Tibial artery (tissue), 4 donors: Measurements from ENCODE around the gene COX14.
"Not testable (repeated sequence)": the region's sequence is repeated elsewhere in the genome, so short reads cannot be mapped to it uniquely, and the experiment has no call there.

Experiments
- DNase-seq, 2 donors: peaks; one replicate each; pipeline ENCODE4 v3.0.0-alpha.2; 2019
- H3K27ac ChIP-seq, 2 donors: fragments of 200-600 bp; sonication (generic) in 1 of 2; 1 replicate in 1 of 2; 2 replicates in 1 of 2; pipeline ENCODE4 v1.5.1; 2018 to 2019; ENCODE audit warnings: mild to moderate bottlenecking in 1 of 2
- H3K27me3 ChIP-seq, 2 donors: fragments of 200-600 bp; sonication (generic) in 1 of 2; one replicate each; pipeline versions ENCODE4 v1.5.1 to v1.6.0; 2016 to 2019
- H3K36me3 ChIP-seq, 3 donors: fragments of 200-600 bp; sonication (generic) in 2 of 3; one replicate each; pipeline ENCODE4 v1.5.1; 2016 to 2019; ENCODE audit warnings: mild to moderate bottlenecking in 2 of 3
- H3K4me1 ChIP-seq, 4 donors: fragments of 200-600 bp; sonication (generic) in 2 of 4; 1 replicate in 3 of 4; 2 replicates in 1 of 4; pipeline ENCODE4 v1.5.1; 2016 to 2019
- H3K4me3 ChIP-seq, 2 donors: fragments of 200-600 bp; sonication (generic) in 1 of 2; 1 replicate in 1 of 2; 2 replicates in 1 of 2; pipeline ENCODE4 v1.5.1; 2018 to 2019; ENCODE audit warnings: mild to moderate bottlenecking in 2 of 2
- H3K9me3 ChIP-seq, 3 donors: fragments of 200-600 bp; sonication (generic) in 1 of 3; one replicate each; pipeline ENCODE4 v1.5.1; 2016 to 2019
- intact Hi-C: fragments of 100-400 bp; cut with DNase I; formaldehyde crosslinking; loops from one replicate; pipeline ENCODE4 v1.15.0; 2023; ENCODE audit warnings: low total_unique reads
- TF ChIP-seq, protein P1 (sequence below), 2 experiments: fragments of 200-600 bp in 1 of 2; fragments of 450-650 bp in 1 of 2; IDR thresholded peaks; one replicate each; pipeline ENCODE4 v1.5.1; 2017 to 2019; ENCODE audit warnings: antibody characterized with exemption in 2 of 2, mild to moderate bottlenecking in 1 of 2, moderate library complexity in 1 of 2

Gene COX14

GRCh38 chr12:50149311-50149710 lies 37.3 kb downstream of the COX14 start:
- no peaks in the 10 kb centered on the region for H3K9me3 ChIP-seq
- H3K27ac ChIP-seq, result no peak overlapping the region
- no peak for DNase-seq
- no peak overlapping the region for H3K4me3 ChIP-seq
- H3K36me3 ChIP-seq, result peaks cover 3 to 5% (median 4%) of the 10 kb centered on the region in 3 donors
- peaks cover 0 to 14% (median 5%) of the 10 kb centered on the region in 4 donors for H3K4me1 ChIP-seq
- TF ChIP-seq, protein P1, sequence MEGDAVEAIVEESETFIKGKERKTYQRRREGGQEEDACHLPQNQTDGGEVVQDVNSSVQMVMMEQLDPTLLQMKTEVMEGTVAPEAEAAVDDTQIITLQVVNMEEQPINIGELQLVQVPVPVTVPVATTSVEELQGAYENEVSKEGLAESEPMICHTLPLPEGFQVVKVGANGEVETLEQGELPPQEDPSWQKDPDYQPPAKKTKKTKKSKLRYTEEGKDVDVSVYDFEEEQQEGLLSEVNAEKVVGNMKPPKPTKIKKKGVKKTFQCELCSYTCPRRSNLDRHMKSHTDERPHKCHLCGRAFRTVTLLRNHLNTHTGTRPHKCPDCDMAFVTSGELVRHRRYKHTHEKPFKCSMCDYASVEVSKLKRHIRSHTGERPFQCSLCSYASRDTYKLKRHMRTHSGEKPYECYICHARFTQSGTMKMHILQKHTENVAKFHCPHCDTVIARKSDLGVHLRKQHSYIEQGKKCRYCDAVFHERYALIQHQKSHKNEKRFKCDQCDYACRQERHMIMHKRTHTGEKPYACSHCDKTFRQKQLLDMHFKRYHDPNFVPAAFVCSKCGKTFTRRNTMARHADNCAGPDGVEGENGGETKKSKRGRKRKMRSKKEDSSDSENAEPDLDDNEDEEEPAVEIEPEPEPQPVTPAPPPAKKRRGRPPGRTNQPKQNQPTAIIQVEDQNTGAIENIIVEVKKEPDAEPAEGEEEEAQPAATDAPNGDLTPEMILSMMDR (IDR thresholded peaks at IDR 0.05), result no peak
- H3K27me3 ChIP-seq, result no peaks in the 10 kb centered on the region
- intact Hi-C loops, result no loop called here

DNA sequence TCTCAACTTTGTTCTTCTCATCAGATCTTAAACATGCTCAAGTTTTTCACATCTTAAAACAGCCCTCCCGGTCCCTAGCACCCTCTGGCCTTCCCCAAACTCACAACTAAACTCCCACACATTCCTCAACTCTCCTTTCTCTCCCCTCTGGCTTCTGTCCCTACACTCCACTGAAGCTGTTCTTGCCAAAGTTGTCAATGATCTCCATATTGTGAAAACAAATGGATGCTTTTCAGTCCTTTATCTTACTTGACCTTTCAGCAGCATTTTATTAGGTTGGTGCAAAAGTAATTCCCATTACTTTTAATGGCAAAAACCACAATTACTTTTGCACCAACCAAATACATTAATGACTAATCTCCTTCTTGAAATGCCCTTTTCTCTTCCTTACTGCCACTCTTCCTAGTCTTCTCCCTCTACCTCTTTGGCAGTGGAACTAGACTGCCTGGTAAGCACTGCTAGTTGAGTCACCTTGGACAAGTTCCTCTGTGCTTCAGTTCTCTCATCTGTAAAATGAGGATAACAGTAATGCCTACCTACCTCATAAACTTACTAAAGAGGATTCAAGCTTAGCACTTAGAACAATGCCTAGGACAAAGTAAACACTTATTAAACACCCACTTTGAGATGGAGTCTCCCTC lies 39.1 kb downstream of the COX14 start:
- Histone ChIP-seq H3K4me3 (no peak overlapping the region), H3K27ac (no peak overlapping the region), H3K27me3 (no peaks in the 10 kb centered on the region), H3K9me3 (no peaks in the 10 kb centered on the region), H3K36me3 (peaks cover 3 to 5% (median 4%) of the 10 kb centered on the region in 3 donors), H3K4me1 (peaks cover 0 to 9% (median 0%) of the 10 kb centered on the region in 4 donors)
- TF ChIP-seq, protein P1 (IDR thresholded peaks at IDR 0.05), result no peak
- no peak for DNase-seq
- intact Hi-C loops, result no loop called here

DNA sequence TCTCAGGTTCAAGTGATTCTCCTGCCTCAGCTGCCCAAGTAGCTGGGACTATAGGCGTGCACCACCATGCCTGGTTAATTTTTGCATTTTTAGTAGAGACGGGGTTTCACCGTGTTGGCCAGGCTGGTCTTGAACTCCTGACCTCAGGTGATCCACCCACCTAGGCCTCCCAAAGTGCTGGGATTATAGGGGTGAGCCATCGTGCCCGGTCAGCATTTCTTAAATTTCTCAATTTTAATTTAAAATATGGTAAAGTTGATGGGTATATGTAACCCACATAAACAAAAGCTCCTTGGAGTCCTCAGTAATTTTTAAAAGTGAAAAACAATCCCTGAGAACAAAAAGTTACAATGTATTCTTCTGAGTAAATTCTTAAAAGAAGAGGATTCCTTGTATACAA lies 42.9 kb downstream of the COX14 start:
- H3K9me3 ChIP-seq, H3K36me3 ChIP-seq, DNase-seq, intact Hi-C loops, H3K4me3 ChIP-seq, H3K27ac ChIP-seq, H3K27me3 ChIP-seq, H3K4me1 ChIP-seq: not testable (repeated sequence)

DNA sequence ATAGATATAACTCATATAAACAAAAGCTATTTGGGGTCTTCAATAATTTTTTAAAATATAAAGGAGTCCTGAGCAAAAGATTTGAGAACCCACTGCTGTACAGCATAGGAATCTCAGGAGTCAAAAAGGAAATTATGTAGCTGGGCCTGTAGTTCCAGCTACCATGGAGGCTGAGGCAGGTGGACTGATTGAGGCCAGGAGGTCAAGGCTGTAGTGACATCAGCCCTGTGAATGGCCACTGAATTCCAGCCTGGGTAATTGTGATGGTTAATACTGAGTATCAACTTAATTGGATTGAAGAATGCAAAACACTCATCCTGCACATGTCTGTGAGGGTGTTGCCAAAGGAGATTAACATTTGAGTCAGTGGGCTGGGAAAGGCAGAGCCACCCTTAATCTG lies 44.6 kb downstream of the COX14 start:
- Histone ChIP-seq H3K4me1 (peaks cover 0 to 6% (median 0%) of the 10 kb centered on the region in 4 donors), H3K9me3 (no peaks in the 10 kb centered on the region), H3K36me3 (peaks cover 3 to 5% (median 4%) of the 10 kb centered on the region in 3 donors), H3K27ac (no peak overlapping the region), H3K4me3 (no peak overlapping the region), H3K27me3 (no peaks in the 10 kb centered on the region)
- intact Hi-C loops, result no loop called here
- TF ChIP-seq, protein P1 (IDR thresholded peaks at IDR 0.05), result no peak
- no peak for DNase-seq

DNA sequence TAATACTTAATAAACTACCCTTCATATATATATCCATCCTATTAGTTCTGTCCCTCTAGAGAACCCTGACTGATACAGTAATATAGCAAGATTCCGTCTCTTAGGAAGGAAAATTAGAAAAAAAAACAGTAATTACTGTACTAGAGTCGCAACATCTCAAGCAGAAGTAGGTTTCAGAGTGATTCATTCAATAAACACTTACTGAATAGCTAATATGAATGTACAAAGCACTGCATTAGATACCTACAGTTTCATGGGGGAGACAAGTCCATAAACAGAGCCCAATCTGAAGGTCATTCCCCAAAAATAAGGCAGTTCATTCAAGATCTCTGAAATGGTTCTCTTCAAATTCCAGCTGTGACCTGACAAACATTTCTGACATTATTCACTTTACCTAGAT lies 45.2 kb downstream of the COX14 start:
- no peak overlapping the region for H3K4me3 ChIP-seq
- no peaks in the 10 kb centered on the region for H3K9me3 ChIP-seq
- DNase-seq, result no peak
- H3K4me1 ChIP-seq, result peaks cover 0 to 7% (median 0%) of the 10 kb centered on the region in 4 donors
- intact Hi-C loops, result no loop called here
- no peaks in the 10 kb centered on the region for H3K27me3 ChIP-seq
- peaks cover 3 to 5% (median 4%) of the 10 kb centered on the region in 3 donors for H3K36me3 ChIP-seq
- no peak overlapping the region for H3K27ac ChIP-seq
- TF ChIP-seq, protein P1 (IDR thresholded peaks at IDR 0.05), result no peak

DNA sequence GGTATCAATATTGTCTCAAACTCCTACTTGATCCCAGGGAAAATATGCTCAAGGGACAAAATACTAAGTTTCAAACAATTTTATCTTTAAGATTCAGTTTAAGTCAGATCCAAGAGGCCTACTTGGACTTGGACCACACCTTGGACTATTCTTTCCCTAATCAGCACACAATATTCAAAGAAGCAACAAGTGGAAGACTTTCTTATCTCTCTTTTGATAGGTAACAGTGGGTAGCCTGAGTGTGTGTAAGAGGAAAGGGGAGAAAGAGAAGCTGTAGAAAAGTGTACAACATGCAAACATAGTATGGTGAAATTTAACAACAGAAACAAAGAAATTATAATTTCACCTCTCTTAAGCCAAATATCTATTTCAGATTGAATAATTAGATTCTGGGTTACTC lies 48.6 kb downstream of the COX14 start:
- no peak for DNase-seq
- no peaks in the 10 kb centered on the region for H3K27me3 ChIP-seq

More for the DNA sequence above, 48.6 kb downstream of the COX14 start:
- TF ChIP-seq, protein P1 (IDR thresholded peaks at IDR 0.05), result no peak
- no peaks in the 10 kb centered on the region for H3K9me3 ChIP-seq
- H3K4me1 ChIP-seq, result peaks cover 0 to 28% (median 3%) of the 10 kb centered on the region in 4 donors
- H3K4me3 ChIP-seq, result no peak overlapping the region
- H3K36me3 ChIP-seq, result no peaks in the 10 kb centered on the region
- intact Hi-C loops, result no loop called here
- H3K27ac ChIP-seq, result no peak overlapping the region
